Measurements from ENCODE around the gene UMODL1. TPM values are rescaled to one million over a fixed set of nuclear protein-coding genes. Genes with fewer than 3 reads are reported as not detected.

The UMODL1 gene
- total and polyA plus RNA-seq, 2 experiments from 2014 or later: not detected

- no peak for TF ChIP-seq CTCF (IDR thresholded peaks at IDR 0.05; ENCODE audit: low read depth, low read length)
- no peak for DNase-seq (ENCODE audit: low read depth in 1 of 2, low spot score in 1 of 2)
- Histone ChIP-seq H3K4me3 (no peak overlapping the region), H3K4me1 (ENCODE audit: low read depth) (no peaks in the 10 kb centered on the region), H3K36me3 (no peaks in the 10 kb centered on the region), H3K9me3 (ENCODE audit: low read depth) (no peaks in the 10 kb centered on the region), H3K27me3 (no peaks in the 10 kb centered on the region), H3K27ac (no peak overlapping the region)
Observed at GRCh38 chr21:42088658-42089057, 17.5 kb downstream of the UMODL1 start.

- H3K27me3 ChIP-seq: no peaks in the 10 kb centered on the region
- DNase-seq (ENCODE audit: low read depth in 1 of 2, low spot score in 1 of 2): no peak
- H3K4me1 ChIP-seq (ENCODE audit: low read depth): no peaks in the 10 kb centered on the region
- TF ChIP-seq CTCF (IDR thresholded peaks at IDR 0.05; ENCODE audit: low read depth, low read length): no peak
- H3K9me3 ChIP-seq (ENCODE audit: low read depth): no peaks in the 10 kb centered on the region
- no peak overlapping the region for H3K27ac ChIP-seq
- H3K4me3 ChIP-seq: no peak overlapping the region
- H3K36me3 ChIP-seq: no peaks in the 10 kb centered on the region
Observed at GRCh38 chr21:42089093-42089631, 18.0 kb downstream of the UMODL1 start.

- Histone ChIP-seq H3K27me3 (no peaks in the 10 kb centered on the region), H3K27ac (no peak overlapping the region), H3K4me1 (ENCODE audit: low read depth) (no peaks in the 10 kb centered on the region), H3K36me3 (no peaks in the 10 kb centered on the region), H3K9me3 (ENCODE audit: low read depth) (no peaks in the 10 kb centered on the region), H3K4me3 (no peak overlapping the region)
- no peak for DNase-seq (ENCODE audit: low read depth in 1 of 2, low spot score in 1 of 2)
- TF ChIP-seq CTCF (IDR thresholded peaks at IDR 0.05; ENCODE audit: low read depth, low read length): no peak
Observed at GRCh38 chr21:42089665-42090310, 18.7 kb downstream of the UMODL1 start.

GRCh38 chr21:42091899-42092508 is 20.9 kb downstream of the UMODL1 start:
- no peaks in the 10 kb centered on the region for H3K36me3 ChIP-seq
- H3K4me3 ChIP-seq: no peak overlapping the region
- no peak overlapping the region for H3K27ac ChIP-seq
- TF ChIP-seq CTCF (IDR thresholded peaks at IDR 0.05; ENCODE audit: low read depth, low read length): no peak
- no peaks in the 10 kb centered on the region for H3K27me3 ChIP-seq
- no peak for DNase-seq (ENCODE audit: low read depth in 1 of 2, low spot score in 1 of 2)
- H3K4me1 ChIP-seq (ENCODE audit: low read depth): no peaks in the 10 kb centered on the region
- H3K9me3 ChIP-seq (ENCODE audit: low read depth): no peaks in the 10 kb centered on the region

- no peak for TF ChIP-seq CTCF (IDR thresholded peaks at IDR 0.05; ENCODE audit: low read depth, low read length)
Observed at GRCh38 chr21:42092771-42093170, 21.7 kb downstream of the UMODL1 start.

More at GRCh38 chr21:42092771-42093170, 21.7 kb downstream of the UMODL1 start:
- no peaks in the 10 kb centered on the region for H3K4me1 ChIP-seq (ENCODE audit: low read depth)
- H3K27ac ChIP-seq: no peak overlapping the region
- H3K36me3 ChIP-seq: no peaks in the 10 kb centered on the region
- no peak for DNase-seq (ENCODE audit: low read depth in 1 of 2, low spot score in 1 of 2)
- H3K4me3 ChIP-seq: no peak overlapping the region
- H3K27me3 ChIP-seq: no peaks in the 10 kb centered on the region
- H3K9me3 ChIP-seq (ENCODE audit: low read depth): no peaks in the 10 kb centered on the region

Measured in cardiac muscle cell (in vitro differentiated cells and primary cell).